GM12878 (cell line): ENCODE results near the gene NXN. TPM values are rescaled to one million over a fixed set of nuclear protein-coding genes. Genes with fewer than 3 reads are reported as not detected.

Source experiments
- BCL3 ChIP-seq: IDR thresholded peaks from 2 replicates; pipeline ENCODE4 v1.6.1; 2011; ENCODE audit warnings: borderline replicate concordance, low read depth, mild to moderate bottlenecking, moderate library complexity, low read length; ENCODE audit not compliant: insufficient read depth, poor library complexity, severe bottlenecking
- BHLHE40 ChIP-seq, 2 experiments: fragments of 450-650 bp in 1 of 2; IDR thresholded peaks; 2 replicates each; pipeline ENCODE4 v1.6.1; 2011 to 2017; ENCODE audit warnings: low read depth in 2 of 2, borderline replicate concordance in 1 of 2, improper control_type of control experiment in 1 of 2, low read length in 1 of 2, mild to moderate bottlenecking in 1 of 2
- CBX3 ChIP-seq: fragments of 200-600 bp; sonication (generic); IDR thresholded peaks from 2 replicates; pipeline ENCODE4 v1.6.1; 2016; ENCODE audit warnings: low read depth, borderline replicate concordance
- CREM ChIP-seq: IDR thresholded peaks from 2 replicates; pipeline ENCODE4 v1.6.1; 2014; ENCODE audit warnings: antibody characterized with exemption, low read depth
- ELK1 ChIP-seq: IDR thresholded peaks from 2 replicates; pipeline ENCODE4 v1.6.1; 2012; ENCODE audit warnings: low read depth, low read length, improper control_type of control experiment
- GABPA ChIP-seq: IDR thresholded peaks from 2 replicates; pipeline ENCODE4 v1.6.1; 2014; ENCODE audit warnings: antibody characterized with exemption, low read depth, mild to moderate bottlenecking, inconsistent platforms
- JUNB ChIP-seq: IDR thresholded peaks from 2 replicates; pipeline ENCODE4 v1.6.1; 2016; ENCODE audit warnings: antibody characterized with exemption, mild to moderate bottlenecking
- POU2F2 ChIP-seq: IDR thresholded peaks from 3 replicates; pipeline ENCODE4 v1.6.1; 2011; ENCODE audit warnings: low read depth, mild to moderate bottlenecking, low read length, borderline replicate concordance
- SRF ChIP-seq, 2 experiments: IDR thresholded peaks; 2 replicates each; pipeline ENCODE4 v1.6.1; 2011; ENCODE audit warnings: low read depth in 2 of 2, low read length in 2 of 2, mild to moderate bottlenecking in 1 of 2, moderate library complexity in 1 of 2
- SUZ12 ChIP-seq: fragments of 200-600 bp; sonication (generic); IDR thresholded peaks from one replicate; pipeline ENCODE4 v1.6.1; 2018; ENCODE audit warnings: antibody characterized with exemption, mild to moderate bottlenecking; ENCODE audit not compliant: unreplicated experiment
- TBL1XR1 ChIP-seq: IDR thresholded peaks from 2 replicates; pipeline ENCODE4 v1.6.1; 2012; ENCODE audit warnings: low read depth, low read length, improper control_type of control experiment
- TCF7 ChIP-seq: IDR thresholded peaks from 2 replicates; pipeline ENCODE4 v1.6.1; 2014; ENCODE audit warnings: antibody characterized with exemption, borderline replicate concordance
- ZNF592 ChIP-seq: fragments of 450-650 bp; IDR thresholded peaks from 2 replicates; pipeline ENCODE4 v1.6.1; 2017; ENCODE audit warnings: mild to moderate bottlenecking, moderate library complexity
- polyA plus RNA-seq, 11 experiments: library from polyadenylated mRNA; depleted of rRNA in 4 of 11; unstranded in 6 of 11; stranded (reverse) in 5 of 11; fragments of >200 nt; fragmentation: Nextera tagmentation in 4 of 11; fragmentation: Illumina TruSeq in 1 of 11; extraction: Ambion mirVana in 4 of 11; extraction: Trizol in 1 of 11; gene quantifications; 1 replicate in 1 of 11; 2 replicates in 10 of 11; pipeline versions ENCODE4 v1.2.1 to v1.2.3, GENCODE V29; 2011 to 2016; ENCODE audit warnings: inconsistent platforms in 2 of 11, missing spikeins in 2 of 11, low read depth in 1 of 11
- total RNA-seq, 4 experiments: library from RNA; depleted of rRNA in 3 of 4; stranded (reverse); fragments of >200 nt in 3 of 4; fragmentation: Illumina TruSeq in 1 of 4; extraction: Trizol in 1 of 4; gene quantifications; 2 replicates each; pipeline versions ENCODE4 v1.2.1 to v1.2.3, GENCODE V29; 2013 to 2021
- TF ChIP-seq, protein P1 (sequence below): IDR thresholded peaks from 2 replicates; pipeline ENCODE4 v1.6.1; 2012; ENCODE audit warnings: mild to moderate bottlenecking, low read depth, low read length
- TF ChIP-seq, protein P2 (sequence below): fragments of 450-650 bp; IDR thresholded peaks from 2 replicates; pipeline ENCODE4 v1.6.1; 2017; ENCODE audit warnings: low read depth, mild to moderate bottlenecking, moderate library complexity

Gene NXN
- total and polyA plus RNA-seq, 10 of the 15 experiments (the other 5 are each of a cell fraction or from before 2014, with no cell fraction given): 0.04 to 1.2 (median 0.30) TPM

- no peak for TF ChIP-seq SRF (IDR thresholded peaks at IDR 0.05; ENCODE audit: low read depth in 2 of 2, low read length in 2 of 2)
- no peak for TF ChIP-seq CREM
- TF ChIP-seq, protein P1, sequence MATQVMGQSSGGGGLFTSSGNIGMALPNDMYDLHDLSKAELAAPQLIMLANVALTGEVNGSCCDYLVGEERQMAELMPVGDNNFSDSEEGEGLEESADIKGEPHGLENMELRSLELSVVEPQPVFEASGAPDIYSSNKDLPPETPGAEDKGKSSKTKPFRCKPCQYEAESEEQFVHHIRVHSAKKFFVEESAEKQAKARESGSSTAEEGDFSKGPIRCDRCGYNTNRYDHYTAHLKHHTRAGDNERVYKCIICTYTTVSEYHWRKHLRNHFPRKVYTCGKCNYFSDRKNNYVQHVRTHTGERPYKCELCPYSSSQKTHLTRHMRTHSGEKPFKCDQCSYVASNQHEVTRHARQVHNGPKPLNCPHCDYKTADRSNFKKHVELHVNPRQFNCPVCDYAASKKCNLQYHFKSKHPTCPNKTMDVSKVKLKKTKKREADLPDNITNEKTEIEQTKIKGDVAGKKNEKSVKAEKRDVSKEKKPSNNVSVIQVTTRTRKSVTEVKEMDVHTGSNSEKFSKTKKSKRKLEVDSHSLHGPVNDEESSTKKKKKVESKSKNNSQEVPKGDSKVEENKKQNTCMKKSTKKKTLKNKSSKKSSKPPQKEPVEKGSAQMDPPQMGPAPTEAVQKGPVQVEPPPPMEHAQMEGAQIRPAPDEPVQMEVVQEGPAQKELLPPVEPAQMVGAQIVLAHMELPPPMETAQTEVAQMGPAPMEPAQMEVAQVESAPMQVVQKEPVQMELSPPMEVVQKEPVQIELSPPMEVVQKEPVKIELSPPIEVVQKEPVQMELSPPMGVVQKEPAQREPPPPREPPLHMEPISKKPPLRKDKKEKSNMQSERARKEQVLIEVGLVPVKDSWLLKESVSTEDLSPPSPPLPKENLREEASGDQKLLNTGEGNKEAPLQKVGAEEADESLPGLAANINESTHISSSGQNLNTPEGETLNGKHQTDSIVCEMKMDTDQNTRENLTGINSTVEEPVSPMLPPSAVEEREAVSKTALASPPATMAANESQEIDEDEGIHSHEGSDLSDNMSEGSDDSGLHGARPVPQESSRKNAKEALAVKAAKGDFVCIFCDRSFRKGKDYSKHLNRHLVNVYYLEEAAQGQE: no peak
- no peak for TF ChIP-seq SUZ12
- TF ChIP-seq BCL3: no peak
- no peak for TF ChIP-seq TCF7
- no peak for TF ChIP-seq TBL1XR1
- no peak for TF ChIP-seq JUNB
- TF ChIP-seq ELK1: no peak
- TF ChIP-seq, protein P2, sequence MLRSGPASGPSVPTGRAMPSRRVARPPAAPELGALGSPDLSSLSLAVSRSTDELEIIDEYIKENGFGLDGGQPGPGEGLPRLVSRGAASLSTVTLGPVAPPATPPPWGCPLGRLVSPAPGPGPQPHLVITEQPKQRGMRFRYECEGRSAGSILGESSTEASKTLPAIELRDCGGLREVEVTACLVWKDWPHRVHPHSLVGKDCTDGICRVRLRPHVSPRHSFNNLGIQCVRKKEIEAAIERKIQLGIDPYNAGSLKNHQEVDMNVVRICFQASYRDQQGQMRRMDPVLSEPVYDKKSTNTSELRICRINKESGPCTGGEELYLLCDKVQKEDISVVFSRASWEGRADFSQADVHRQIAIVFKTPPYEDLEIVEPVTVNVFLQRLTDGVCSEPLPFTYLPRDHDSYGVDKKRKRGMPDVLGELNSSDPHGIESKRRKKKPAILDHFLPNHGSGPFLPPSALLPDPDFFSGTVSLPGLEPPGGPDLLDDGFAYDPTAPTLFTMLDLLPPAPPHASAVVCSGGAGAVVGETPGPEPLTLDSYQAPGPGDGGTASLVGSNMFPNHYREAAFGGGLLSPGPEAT: no peak
- no peak for TF ChIP-seq BHLHE40 (IDR thresholded peaks at IDR 0.05; ENCODE audit: borderline replicate concordance in 1 of 2, low read depth in 2 of 2, low read length in 1 of 2)
- no peak for TF ChIP-seq GABPA
- TF ChIP-seq POU2F2: no peak
- TF ChIP-seq ZNF592: no peak
- TF ChIP-seq CBX3: no peak
Observed at GRCh38 chr17:1011138-1011537, 31.6 kb upstream of the NXN start (continued).
